Stimulated activated effector memory CD8-positive, alpha-beta T cell treated with anti-CD3 and anti-CD28 coated beads, Interleukin-12 subunit alpha, Interleukin-12 subunit beta, amount 100 ng/mL, for 72 hours (primary cell): Measurements from ENCODE around the gene SEC61G.

ENCODE experiments used
- ATAC-seq: fragments of 150-1000 bp; cut with Tn5 transposase; 2 replicates; pipeline ENCODE4 v1.10.0; 2021
- DNase-seq, 2 donors: peaks; one replicate each; pipeline ENCODE4 v3.0.0; 2021 to 2022; ENCODE audit warnings: low spot score in 2 of 2
- H3K27ac Mint-ChIP-seq: one replicate; pipeline ENCODE4 v1.8.0; 2022; ENCODE audit warnings: mild to moderate bottlenecking, mixed read lengths
- H3K36me3 Mint-ChIP-seq: one replicate; pipeline ENCODE4 v1.8.0; 2022; ENCODE audit warnings: mild to moderate bottlenecking, mixed read lengths
- H3K4me1 Mint-ChIP-seq: one replicate; pipeline ENCODE4 v1.8.0; 2022; ENCODE audit warnings: mixed read lengths
- H3K4me3 Mint-ChIP-seq: one replicate; pipeline ENCODE4 v1.8.0; 2022; ENCODE audit warnings: mild to moderate bottlenecking, mixed read lengths
- H3K9me3 Mint-ChIP-seq: one replicate; pipeline ENCODE4 v1.8.0; 2022; ENCODE audit warnings: mixed read lengths

Gene SEC61G

DNA sequence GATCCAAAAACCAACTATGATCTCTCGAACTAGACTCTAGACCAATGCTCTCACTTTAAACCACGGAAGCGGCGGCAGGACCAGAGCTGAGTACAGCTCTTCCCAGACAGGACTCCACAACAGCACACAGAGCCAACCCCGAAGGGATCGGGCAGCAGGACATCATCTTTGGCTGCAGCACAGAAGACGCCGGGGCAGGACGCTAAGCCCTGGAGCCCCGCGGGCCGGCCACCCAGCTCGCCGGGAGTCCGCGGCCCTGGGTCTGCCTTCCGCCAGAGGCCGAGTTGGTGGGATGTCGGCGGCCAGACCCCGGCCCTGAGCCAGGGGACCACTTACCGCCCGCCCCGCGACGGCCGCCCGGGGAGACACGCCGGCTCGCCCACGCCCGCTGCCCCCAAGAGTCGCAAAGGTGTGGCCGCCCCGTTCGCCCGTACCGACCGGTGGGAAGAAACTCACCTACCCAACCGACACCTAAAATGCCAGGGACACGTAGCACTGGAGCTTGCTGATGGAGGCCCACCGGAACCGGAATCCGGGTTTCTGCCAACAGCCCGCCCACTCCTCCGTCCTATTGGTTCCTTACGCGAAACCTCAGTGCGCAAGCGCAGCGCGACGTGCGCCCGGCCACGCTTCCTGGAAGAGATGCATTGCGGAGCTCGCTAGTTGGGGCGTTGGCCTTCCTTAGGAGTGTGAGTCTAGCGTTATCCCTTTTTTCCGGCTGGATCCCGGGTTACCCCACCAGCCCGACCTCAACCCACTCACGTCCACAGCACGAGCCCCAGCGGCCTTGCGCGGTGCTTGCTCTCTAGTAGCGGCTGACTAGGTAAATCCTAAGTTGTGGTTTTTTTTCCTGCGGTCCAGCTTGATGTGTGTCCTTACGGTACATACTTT lies at the start of gene SEC61G:
Gene SEC61G (minus strand): TSS at position 510 of the 891 bp plus-strand sequence. CDS start 1,623 bp downstream, outside the sequence.
- H3K27ac Mint-ChIP-seq: peak within 1 kb of the TSS; percentile 99
- ATAC-seq: peak; percentile 93
- no peaks in the 10 kb centered on the region for H3K9me3 Mint-ChIP-seq

DNA sequence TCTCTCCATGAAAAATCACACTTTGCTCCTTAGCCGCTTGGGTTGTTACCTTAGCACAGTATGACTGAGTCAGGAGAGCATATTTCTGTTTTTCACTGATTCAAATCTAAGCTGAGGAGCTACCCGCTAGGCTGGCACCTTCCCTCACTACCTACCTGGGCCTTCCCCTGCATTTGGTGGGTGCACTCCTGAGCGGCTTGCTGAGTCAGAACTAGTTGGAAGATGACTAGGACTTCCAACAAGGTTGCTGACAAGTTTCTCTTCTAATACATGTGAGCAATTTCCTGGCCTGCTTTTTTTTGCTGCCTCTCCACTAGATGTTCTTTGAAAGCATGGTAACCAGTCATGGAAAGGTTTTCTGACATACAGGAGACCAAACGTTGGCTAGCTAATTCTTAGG lies 43.8 kb upstream of the SEC61G start:
- Mint-ChIP-seq H3K4me3 (no peak overlapping the region), H3K9me3 (no peaks in the 10 kb centered on the region), H3K4me1 (peaks cover 5% of the 10 kb centered on the region), H3K27ac (no peak overlapping the region), H3K36me3 (no peaks in the 10 kb centered on the region)
- DNase-seq: no peak
- ATAC-seq: peak; percentile 85

More for the DNA sequence above, at the start of gene SEC61G:
- H3K36me3 Mint-ChIP-seq: peaks cover 60% of the 10 kb centered on the region
- peak; percentile 91 to 97 for DNase-seq
- H3K4me1 Mint-ChIP-seq: peaks cover 21% of the 10 kb centered on the region
- H3K4me3 Mint-ChIP-seq: peak within 1 kb of the TSS; percentile 90

GRCh38 chr7:54802114-54802513 lies 43.1 kb upstream of the SEC61G start:
- no peak for DNase-seq
- no peak for ATAC-seq
- no peak overlapping the region for H3K27ac Mint-ChIP-seq
- H3K4me3 Mint-ChIP-seq: no peak overlapping the region
- peaks cover 5% of the 10 kb centered on the region for H3K4me1 Mint-ChIP-seq
- H3K36me3 Mint-ChIP-seq: no peaks in the 10 kb centered on the region
- no peaks in the 10 kb centered on the region for H3K9me3 Mint-ChIP-seq

DNA sequence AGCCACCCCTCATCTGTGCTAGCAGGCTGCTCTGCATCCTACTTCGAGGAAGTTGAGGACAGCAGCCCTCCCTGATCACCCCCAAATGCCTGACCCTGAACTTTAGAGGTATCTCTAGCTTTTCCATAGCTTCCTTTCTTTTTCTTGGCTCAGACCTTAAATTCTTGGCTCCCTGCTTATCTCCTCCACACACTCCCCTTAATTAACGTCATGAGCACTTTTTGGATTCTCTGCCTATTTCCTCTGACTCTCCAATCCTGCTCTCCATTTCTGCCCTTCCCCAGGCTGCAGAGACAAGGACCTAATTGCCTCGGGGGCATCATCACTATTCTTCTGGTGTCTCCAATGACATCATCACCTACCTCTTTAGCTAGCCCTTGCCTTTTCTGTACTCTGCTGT lies 40.8 kb upstream of the SEC61G start:
- Mint-ChIP-seq H3K36me3 (no peaks in the 10 kb centered on the region), H3K27ac (no peak overlapping the region), H3K9me3 (no peaks in the 10 kb centered on the region), H3K4me1 (peaks cover 5% of the 10 kb centered on the region), H3K4me3 (no peak overlapping the region)
- no peak for ATAC-seq
- DNase-seq: no peak

GRCh38 chr7:54798530-54798929 lies 39.5 kb upstream of the SEC61G start:
- Mint-ChIP-seq H3K36me3 (no peaks in the 10 kb centered on the region), H3K4me3 (no peak overlapping the region), H3K4me1 (peaks cover 5% of the 10 kb centered on the region), H3K9me3 (no peaks in the 10 kb centered on the region), H3K27ac (no peak overlapping the region)
- ATAC-seq (no peak), DNase-seq (no peak)

DNA sequence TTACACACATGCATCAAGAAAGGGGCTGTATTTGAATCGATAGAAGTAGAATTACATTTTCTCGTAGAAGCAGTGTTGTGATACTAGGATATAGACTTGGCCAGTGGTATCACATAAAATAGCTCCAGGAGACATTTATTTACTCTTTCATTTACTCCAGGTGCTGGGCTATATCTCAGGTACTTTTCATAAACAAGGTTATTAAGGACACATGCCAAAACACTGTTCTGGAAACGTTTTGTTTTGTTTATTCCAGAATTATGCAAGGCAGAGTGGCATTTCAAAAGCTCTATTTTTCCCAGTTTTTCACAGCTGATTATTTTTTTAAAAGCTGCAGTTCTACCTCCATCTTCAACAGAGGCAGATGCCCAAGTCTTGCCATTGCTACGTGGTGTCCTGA lies 37.8 kb upstream of the SEC61G start:
- no peak overlapping the region for H3K4me3 Mint-ChIP-seq
- no peak for ATAC-seq
- no peak overlapping the region for H3K27ac Mint-ChIP-seq
- no peaks in the 10 kb centered on the region for H3K4me1 Mint-ChIP-seq
- H3K9me3 Mint-ChIP-seq: no peaks in the 10 kb centered on the region
- H3K36me3 Mint-ChIP-seq: no peaks in the 10 kb centered on the region
- DNase-seq: no peak

DNA sequence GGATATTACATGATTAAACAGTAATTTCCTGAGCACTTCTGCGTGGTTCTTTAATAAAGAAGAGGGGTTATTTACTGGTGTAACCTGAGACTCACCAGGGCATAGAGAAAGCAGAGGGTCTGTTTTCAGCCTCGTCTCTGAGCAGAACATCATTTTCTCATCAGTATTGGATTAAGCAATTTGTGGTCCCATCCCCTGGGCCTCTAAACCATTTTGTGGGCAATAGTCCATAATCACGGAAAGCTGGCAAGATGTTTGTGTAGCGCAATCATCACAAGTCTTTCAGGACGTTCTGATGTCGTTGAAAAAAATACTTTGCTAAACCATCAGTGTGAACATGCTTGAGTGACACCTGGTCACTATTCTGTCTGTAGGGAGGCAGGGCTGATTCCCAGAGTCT lies 37.1 kb upstream of the SEC61G start:
- Mint-ChIP-seq H3K4me1 (no peaks in the 10 kb centered on the region), H3K9me3 (no peaks in the 10 kb centered on the region), H3K4me3 (no peak overlapping the region), H3K36me3 (no peaks in the 10 kb centered on the region), H3K27ac (no peak overlapping the region)
- ATAC-seq: no peak
- DNase-seq: no peak

DNA sequence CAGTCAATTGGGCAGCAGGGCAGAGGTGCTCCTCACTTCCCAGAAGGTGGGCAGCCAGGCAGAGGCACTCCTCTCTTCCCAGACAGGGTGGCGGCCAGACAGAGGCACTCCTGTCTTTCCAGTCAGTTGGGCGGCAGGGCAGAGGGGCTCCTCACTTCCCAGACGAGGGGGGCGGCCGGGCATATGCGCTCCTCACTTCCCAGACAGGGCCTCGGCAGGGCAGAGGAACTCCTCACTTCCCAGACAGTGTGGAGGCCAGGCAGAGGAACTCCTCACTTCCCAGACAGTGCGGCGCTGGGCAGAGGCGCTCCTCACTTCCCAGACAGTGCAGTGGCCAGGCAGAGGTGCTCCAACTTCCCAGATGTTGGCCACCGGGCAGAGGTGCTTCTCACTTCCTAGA lies 33.4 kb upstream of the SEC61G start:
- Mint-ChIP-seq H3K4me3 (no peak overlapping the region), H3K27ac (no peak overlapping the region), H3K9me3 (no peaks in the 10 kb centered on the region), H3K36me3 (no peaks in the 10 kb centered on the region), H3K4me1 (no peaks in the 10 kb centered on the region)
- ATAC-seq: no peak
- DNase-seq: no peak

GRCh38 chr7:54788664-54789063 lies 29.7 kb upstream of the SEC61G start:
- DNase-seq (no peak), ATAC-seq (peak; percentile 96)
- H3K36me3 Mint-ChIP-seq: no peaks in the 10 kb centered on the region
- no peaks in the 10 kb centered on the region for H3K9me3 Mint-ChIP-seq
- H3K4me1 Mint-ChIP-seq: no peaks in the 10 kb centered on the region
- H3K4me3 Mint-ChIP-seq: no peak overlapping the region
- H3K27ac Mint-ChIP-seq: no peak overlapping the region

- Mint-ChIP-seq H3K4me1 (no peaks in the 10 kb centered on the region), H3K36me3 (no peaks in the 10 kb centered on the region), H3K4me3 (no peak overlapping the region), H3K9me3 (no peaks in the 10 kb centered on the region), H3K27ac (no peak overlapping the region)
- ATAC-seq (no peak), DNase-seq (no peak)
Observed at GRCh38 chr7:54785261-54785660, 26.2 kb upstream of the SEC61G start.

GRCh38 chr7:54783952-54784351 lies 24.9 kb upstream of the SEC61G start:
- H3K36me3 Mint-ChIP-seq: no peaks in the 10 kb centered on the region
- no peaks in the 10 kb centered on the region for H3K4me1 Mint-ChIP-seq
- no peak overlapping the region for H3K27ac Mint-ChIP-seq
- H3K9me3 Mint-ChIP-seq: no peaks in the 10 kb centered on the region
- no peak for ATAC-seq
- no peak overlapping the region for H3K4me3 Mint-ChIP-seq
- no peak for DNase-seq

GRCh38 chr7:54782829-54783228 lies 23.8 kb upstream of the SEC61G start:
- H3K36me3 Mint-ChIP-seq: no peaks in the 10 kb centered on the region
- DNase-seq: no peak
- H3K4me3 Mint-ChIP-seq: no peak overlapping the region
- H3K4me1 Mint-ChIP-seq: no peaks in the 10 kb centered on the region
- no peaks in the 10 kb centered on the region for H3K9me3 Mint-ChIP-seq
- no peak overlapping the region for H3K27ac Mint-ChIP-seq
- ATAC-seq: no peak

DNA sequence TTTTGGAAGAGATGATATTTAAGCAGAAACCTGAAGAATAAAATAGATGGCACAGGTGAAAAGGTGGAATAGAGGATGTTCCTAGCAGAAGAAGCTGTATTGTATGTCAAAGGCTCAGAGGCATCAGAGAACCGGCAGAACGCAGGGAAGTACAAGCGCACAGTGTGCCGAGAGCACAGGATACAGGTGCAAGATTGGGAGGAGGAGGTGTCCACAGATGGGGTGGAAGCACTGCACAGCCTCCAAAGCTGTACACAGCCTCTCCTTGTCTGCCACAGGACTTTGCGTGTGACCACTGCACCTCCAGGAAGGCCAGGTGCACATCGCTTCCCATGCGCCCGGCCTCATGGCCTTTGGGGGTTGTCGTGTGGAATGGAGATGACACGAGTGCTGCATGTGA lies 23.3 kb upstream of the SEC61G start:
- DNase-seq (no peak), ATAC-seq (no peak)
- Mint-ChIP-seq H3K4me1 (no peaks in the 10 kb centered on the region), H3K4me3 (no peak overlapping the region), H3K36me3 (no peaks in the 10 kb centered on the region), H3K27ac (no peak overlapping the region), H3K9me3 (no peaks in the 10 kb centered on the region)

DNA sequence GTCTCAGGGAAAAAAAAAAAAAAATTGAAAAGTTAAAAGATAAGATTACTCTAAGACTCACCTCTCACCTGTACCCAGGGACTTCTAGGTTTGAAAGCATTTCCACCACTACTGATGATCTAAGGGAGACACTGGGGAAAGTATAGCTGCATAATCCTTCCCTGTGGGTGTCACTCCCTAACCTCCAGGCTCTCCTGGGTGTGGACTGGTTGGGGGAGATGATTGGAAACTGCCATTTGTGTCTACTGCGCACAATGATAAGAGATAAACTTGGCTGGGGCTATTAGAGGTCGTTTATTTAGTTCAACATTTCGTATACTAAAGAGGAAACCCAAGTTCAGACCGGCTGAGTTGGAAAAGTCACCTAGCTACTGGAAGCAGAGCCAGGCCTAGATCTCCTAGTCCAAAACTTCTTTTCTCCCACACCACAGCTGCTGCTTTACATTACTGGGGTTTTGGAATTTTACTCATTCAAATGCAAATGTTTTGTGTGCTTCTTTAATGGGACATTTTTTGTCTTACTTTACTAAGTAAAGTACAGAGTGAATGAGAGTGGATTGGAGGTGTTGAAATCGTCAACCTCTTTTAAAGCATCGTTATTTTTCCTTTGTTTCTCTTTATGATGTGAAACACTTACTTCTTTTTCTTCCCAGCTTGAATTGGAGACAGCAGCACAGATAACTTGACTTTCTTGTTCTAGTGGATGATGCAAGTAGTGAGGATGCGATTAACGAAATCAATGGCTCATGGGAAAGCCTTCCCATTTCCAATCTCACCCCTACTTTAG lies 22.3 kb upstream of the SEC61G start:
- Mint-ChIP-seq H3K27ac (no peak overlapping the region), H3K9me3 (peaks cover 5% of the 10 kb centered on the region), H3K4me3 (no peak overlapping the region), H3K4me1 (no peaks in the 10 kb centered on the region), H3K36me3 (no peaks in the 10 kb centered on the region)
- DNase-seq: no peak
- no peak for ATAC-seq

DNA sequence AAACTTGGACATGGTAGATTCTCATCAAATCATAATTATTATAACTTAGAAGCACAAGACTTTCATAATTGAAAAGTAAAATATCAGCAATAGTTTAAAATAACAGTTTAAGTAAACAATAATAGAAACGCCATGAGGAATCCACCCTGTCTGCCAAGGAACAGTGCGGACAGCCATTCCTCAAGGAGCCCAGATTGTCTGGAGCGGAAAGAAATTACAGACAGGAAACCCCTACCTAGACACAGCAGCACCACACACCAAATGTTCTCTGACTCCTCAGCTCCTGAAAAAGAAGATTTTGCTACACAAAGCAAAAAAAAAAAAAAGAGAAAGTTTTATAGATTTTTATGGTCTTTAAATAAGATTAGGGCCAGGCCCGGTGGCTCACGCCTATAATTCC lies 21.5 kb upstream of the SEC61G start:
- no peak for ATAC-seq
- H3K9me3 Mint-ChIP-seq: peaks cover 5% of the 10 kb centered on the region
- H3K4me1 Mint-ChIP-seq: no peaks in the 10 kb centered on the region
- H3K36me3 Mint-ChIP-seq: no peaks in the 10 kb centered on the region
- no peak for DNase-seq
- H3K27ac Mint-ChIP-seq: no peak overlapping the region
- H3K4me3 Mint-ChIP-seq: no peak overlapping the region
